HCT116 (cell line): Measurements from ENCODE around the gene RAMAC. TPM values are rescaled to one million over a fixed set of nuclear protein-coding genes. Genes with fewer than 3 reads are reported as not detected.

Source experiments
- ATAC-seq: fragments of 200-7000 bp; cut with Tn5 transposase; 2 replicates; pipeline ENCODE4 v1.9.1; 2020; ENCODE audit warnings: mild to moderate bottlenecking, moderate library complexity
- BruUV-seq: library from RNA; stranded (reverse); fragments of 400-500 nt; replicated peaks from 2 replicates; lab custom pipeline; 2021; lab: Mats Ljungman, UMichigan
- CTCF ChIA-PET: fragments of 300-600 bp; sonication (Branson Sonifier 250); formaldehyde crosslinking; loops from one replicate; lab custom pipeline; 2021; ENCODE audit warnings: antibody characterized with exemption; lab: Charles Lee
- POLR2A ChIA-PET: fragments of 300-600, 350-600 bp; sonication (Branson Sonifier 250); formaldehyde crosslinking; loops from one replicate; lab custom pipeline; 2021; ENCODE audit warnings: antibody characterized with exemption; lab: Charles Lee
- RAD21 ChIA-PET, 2 experiments: fragments of 300-600 bp; sonication (Branson Sonifier 250); formaldehyde crosslinking; loops; one replicate each; lab custom pipeline; 2023; ENCODE audit warnings: low total read pairs in 2 of 2; ENCODE audit not compliant: uncharacterized antibody in 2 of 2, unreplicated experiment in 2 of 2, low non-redundant PET in 1 of 2; lab: Charles Lee
- DNase-seq: peaks from one replicate; pipeline ENCODE4 v3.0.0-alpha.2; 2010; ENCODE audit warnings: low read depth, low spot score
- H2AFZ ChIP-seq: fragments of 200-600 bp; shearing (Covaris generic), sonication (generic); 2 replicates; pipeline ENCODE4 v1.6.1; 2017; ENCODE audit warnings: low read depth, mixed run types, mixed read lengths, antibody characterized with exemption, low read length; ENCODE audit not compliant: poor library complexity, severe bottlenecking
- H3K27ac ChIP-seq: 2 replicates; pipeline ENCODE4 v1.5.1; 2012; ENCODE audit warnings: low read depth, low read length
- H3K27me3 ChIP-seq: fragments of 200-600 bp; sonication (generic); 2 replicates; pipeline ENCODE4 v1.6.1; 2016; ENCODE audit warnings: mixed run types, low read length, mixed read lengths; ENCODE audit not compliant: insufficient read depth
- H3K36me3 ChIP-seq, 2 experiments: fragments of 200-500 bp in 1 of 2; fragments of 200-600 bp in 1 of 2; sonication (Bioruptor generic) in 1 of 2; sonication (generic) in 1 of 2; 2 replicates each; pipeline versions ENCODE4 v1.5.1 to v1.6.1; 2014 to 2016; ENCODE audit warnings: low read length in 2 of 2, inconsistent platforms in 1 of 2, mixed read lengths in 1 of 2, mixed run types in 1 of 2; ENCODE audit not compliant: insufficient read depth in 2 of 2, control insufficient read depth in 1 of 2
- H3K4me1 ChIP-seq, 2 experiments: fragments of 200-600 bp in 1 of 2; sonication (generic) in 1 of 2; 2 replicates each; pipeline versions ENCODE4 v1.5.1 to v1.6.1; 2012 to 2017; ENCODE audit warnings: low read length in 2 of 2, inconsistent platforms in 1 of 2, mild to moderate bottlenecking in 1 of 2, mixed read lengths in 1 of 2, mixed run types in 1 of 2, moderate library complexity in 1 of 2; ENCODE audit not compliant: insufficient read depth in 2 of 2, control insufficient read depth in 1 of 2
- H3K4me2 ChIP-seq: fragments of 200-600 bp; sonication (generic); 2 replicates; pipeline ENCODE4 v1.6.1; 2017; ENCODE audit warnings: mixed run types, low read length, mixed read lengths
- H3K4me3 ChIP-seq, 2 experiments: fragments of 200-600 bp in 1 of 2; sonication (generic) in 1 of 2; replicated peaks in 1 of 2; 2 replicates each; pipeline ENCODE4 v1.5.1; 2011 to 2016; ENCODE audit warnings: low read length in 2 of 2, control low read depth in 1 of 2, low read depth in 1 of 2, mild to moderate bottlenecking in 1 of 2, mixed read lengths in 1 of 2, mixed run types in 1 of 2
- H3K79me2 ChIP-seq: fragments of 200-600 bp; sonication (generic); 2 replicates; pipeline ENCODE4 v1.6.1; 2017; ENCODE audit warnings: mild to moderate bottlenecking, mixed run types, low read length, moderate library complexity, mixed read lengths; ENCODE audit not compliant: insufficient read depth
- H3K9ac ChIP-seq: fragments of 200-600 bp; sonication (generic); 2 replicates; pipeline ENCODE4 v1.6.1; 2016; ENCODE audit warnings: low read length, mixed read lengths
- H3K9me2 ChIP-seq: fragments of 200-600 bp; sonication (generic), shearing (Covaris generic); 2 replicates; pipeline ENCODE4 v1.6.1; 2017; ENCODE audit warnings: mixed run types, mild to moderate bottlenecking, moderate library complexity; ENCODE audit not compliant: insufficient read depth
- H3K9me3 ChIP-seq, 2 experiments: fragments of 200-500 bp in 1 of 2; fragments of 200-600 bp in 1 of 2; sonication (Bioruptor generic) in 1 of 2; sonication (generic) in 1 of 2; 2 replicates each; pipeline ENCODE4 v1.6.1; 2014 to 2017; ENCODE audit warnings: low read length in 2 of 2, mixed read lengths in 2 of 2, inconsistent platforms in 1 of 2, low read depth in 1 of 2, mild to moderate bottlenecking in 1 of 2, mixed run types in 1 of 2, moderate library complexity in 1 of 2; ENCODE audit not compliant: control insufficient read depth in 1 of 2, insufficient read depth in 1 of 2
- H4K20me1 ChIP-seq: fragments of 200-600 bp; sonication (generic), shearing (Covaris generic); 2 replicates; pipeline ENCODE4 v1.6.1; 2017; ENCODE audit warnings: mixed run types, mild to moderate bottlenecking, moderate library complexity; ENCODE audit not compliant: insufficient read depth
- ATF3 ChIP-seq: IDR thresholded peaks from 2 replicates; pipeline ENCODE4 v1.6.1; 2012
- CBX3 ChIP-seq: IDR thresholded peaks from 2 replicates; pipeline ENCODE4 v1.6.1; 2012; ENCODE audit warnings: low read depth
- CTCF ChIP-seq, 3 experiments: fragments of 200-600 bp in 1 of 3; sonication (generic) in 1 of 3; IDR thresholded peaks in 2 of 3; conservative IDR thresholded peaks in 1 of 3; 2 replicates each; pipeline ENCODE4 v1.5.1; 2012 to 2017; ENCODE audit warnings: low read depth in 2 of 3, low read length in 2 of 3, antibody characterized with exemption in 1 of 3, borderline replicate concordance in 1 of 3, control low read depth in 1 of 3, mild to moderate bottlenecking in 1 of 3, mixed read lengths in 1 of 3, mixed run types in 1 of 3, moderate library complexity in 1 of 3; ENCODE audit not compliant: insufficient read depth in 1 of 3
- EGR1 ChIP-seq: IDR thresholded peaks from 2 replicates; pipeline ENCODE4 v1.6.1; 2012; ENCODE audit warnings: low read depth
- ELF1 ChIP-seq: IDR thresholded peaks from 2 replicates; pipeline ENCODE4 v1.6.1; 2012; ENCODE audit warnings: low read depth, borderline replicate concordance
- EZH2 ChIP-seq: fragments of 200-600 bp; sonication (generic); IDR thresholded peaks from 2 replicates; pipeline ENCODE4 v1.6.1; 2017; ENCODE audit warnings: antibody characterized with exemption, mixed run types
- FOSL1 ChIP-seq: IDR thresholded peaks from 2 replicates; pipeline ENCODE4 v1.6.1; 2012; ENCODE audit warnings: low read depth
- SIN3A ChIP-seq: IDR thresholded peaks from 2 replicates; pipeline ENCODE4 v1.6.1; 2012; ENCODE audit warnings: low read depth
- YY1 ChIP-seq: IDR thresholded peaks from 2 replicates; pipeline ENCODE4 v1.6.1; 2011; ENCODE audit warnings: low read length, low read depth, moderate library complexity, mild to moderate bottlenecking; ENCODE audit not compliant: insufficient replicate concordance; ENCODE audit errors: extremely low read depth
- ZFX ChIP-seq: fragments of 450-650 bp; IDR thresholded peaks from 2 replicates; pipeline ENCODE4 v1.6.1; 2017
- ZNF274 ChIP-seq: fragments of 200-500 bp; sonication (Bioruptor generic); IDR thresholded peaks from 2 replicates; pipeline ENCODE4 v1.6.1; 2014; ENCODE audit warnings: mild to moderate bottlenecking, low read depth, low read length, inconsistent platforms
- intact Hi-C: fragments of 100-400 bp; cut with micrococcal nuclease; formaldehyde crosslinking; loops from 2 replicates; pipeline ENCODE4 v1.10.0; 2022
- total RNA-seq: library from RNA; stranded (reverse); gene quantifications from one replicate; pipeline ENCODE4 v1.2.1, GENCODE V29; 2021; ENCODE audit not compliant: unreplicated experiment

RAMAC gene
- total RNA-seq, 1 experiment from 2014 or later: 16.5 TPM

- Histone ChIP-seq H3K27me3 (no peaks in the 10 kb centered on the region), H3K4me3 (no peak overlapping the region), H3K9me3 (no peaks in the 10 kb centered on the region), H3K4me2 (no peak overlapping the region), H3K9ac (no peak overlapping the region), H3K36me3 (peaks cover 21 to 26% of the 10 kb centered on the region in 2 experiments; a peak in 3 of 4 replicates), H4K20me1 (0 out of 2 replicates have a peak, but pooled peaks cover 3% of the 10 kb centered on the region), H3K4me1 (peaks cover 2 to 14% of the 10 kb centered on the region in 2 experiments; a peak in 3 of 4 replicates), H2AFZ (no peak overlapping the region), H3K27ac (no peak overlapping the region), H3K79me2 (peaks cover 15% of the 10 kb centered on the region)
- ChIA-PET RAD21 (no interaction called here), POLR2A (no interaction called here), CTCF (no interaction called here)
- intact Hi-C loops: no loop called here
- no TSS peak for BruUV-seq
- DNase-seq (no peak), ATAC-seq (no peak)
- TF ChIP-seq SIN3A (no peak), ATF3 (no peak), ELF1 (no peak), EZH2 (no peak), ZNF274 (no peak), FOSL1 (no peak), EGR1 (no peak), ZFX (no peak), YY1 (no peak), CBX3 (no peak), CTCF (IDR thresholded peaks at IDR 0.05 in 2 of 3, conservative IDR thresholded peaks at IDR 0.05 in 1 of 3; ENCODE audit: borderline replicate concordance in 1 of 3, insufficient read depth in 1 of 3, low read depth in 2 of 3, low read length in 2 of 3) (no peak)
- TF ChIP-seq, all 23 proteins: peak for 0
- H3K9me2 ChIP-seq: no peaks in the 10 kb centered on the region
Observed at GRCh38 chr15:83015361-83015760, 29.4 kb downstream of the RAMAC start.
